ENCODE data around the gene DCBLD1. TPM values are rescaled to one million over a fixed set of nuclear protein-coding genes. Genes with fewer than 3 reads are reported as not detected.

The DCBLD1 gene
- total RNA-seq, 1 experiment from 2014 or later = 19.5 TPM

GRCh38 chr6:117477988-117478852 lies 4.3 kb upstream of the DCBLD1 start:
- ChIA-PET CTCF (interaction anchor here (1.0 to 1.4 kb wide), 4 partner anchors 29 to 124 kb away, joined by 3 to 6 read pairs (median 4); partner anchors contain the start of gene GOPC), POLR2A (no interaction called here), RAD21 (ENCODE audit: low non-redundant PET in 1 of 2, low total read pairs in 2 of 2, uncharacterized antibody in 2 of 2, unreplicated experiment in 2 of 2) (interaction anchor here in 1 of 2 experiments (0.6 to 0.7 kb wide), 2 partner anchors 73 to 196 kb away, joined by 3 read pairs; no protein-coding TSS in a partner anchor)
- H3K9me2 ChIP-seq (ENCODE audit: insufficient read depth) = no peaks in the 10 kb centered on the region
- H2AFZ ChIP-seq (ENCODE audit: low read depth, low read length, poor library complexity, severe bottlenecking) = peak overlapping the region; percentile 11
- H4K20me1 ChIP-seq (ENCODE audit: insufficient read depth) = no peaks in the 10 kb centered on the region
- no peaks in the 10 kb centered on the region for H3K9me3 ChIP-seq (ENCODE audit: control insufficient read depth in 1 of 2, insufficient read depth in 1 of 2, low read depth in 1 of 2, low read length in 2 of 2)
- DNase-seq (ENCODE audit: low read depth, low spot score) (no peak), ATAC-seq (no peak)
- H3K27me3 ChIP-seq (ENCODE audit: insufficient read depth, low read length) = no peaks in the 10 kb centered on the region
- H3K4me3 ChIP-seq (replicated peaks in 1 of 2; ENCODE audit: low read depth in 1 of 2, low read length in 2 of 2) = no peak overlapping the region
- H3K79me2 ChIP-seq (ENCODE audit: insufficient read depth, low read length) = no peaks in the 10 kb centered on the region; the same call in 1 of the 2 replicates
- H3K4me2 ChIP-seq (ENCODE audit: low read length) = no peak overlapping the region
- no peak overlapping the region for H3K27ac ChIP-seq (ENCODE audit: low read depth, low read length)
- TF ChIP-seq FOSL1 (IDR thresholded peaks at IDR 0.05; ENCODE audit: low read depth) (no peak), YY1 (IDR thresholded peaks at IDR 0.05; ENCODE audit: extremely low read depth, insufficient replicate concordance, low read depth, low read length) (no peak), ELF1 (IDR thresholded peaks at IDR 0.05; ENCODE audit: borderline replicate concordance, low read depth) (no peak), TCF7L2 (IDR thresholded peaks at IDR 0.05; ENCODE audit: borderline replicate concordance, extremely low read depth, insufficient read depth, insufficient read length) (no peak), ATF3 (IDR thresholded peaks at IDR 0.05) (no peak), JUND (IDR thresholded peaks at IDR 0.05) (no peak), SP1 (IDR thresholded peaks at IDR 0.05; ENCODE audit: low read depth) (no peak), RAD21 (IDR thresholded peaks at IDR 0.05; ENCODE audit: low read depth) (peak; percentile 74), EZH2phosphoT487 (IDR thresholded peaks at IDR 0.05; ENCODE audit: borderline replicate concordance) (no peak), CBX3 (IDR thresholded peaks at IDR 0.05; ENCODE audit: low read depth) (no peak), EZH2 (IDR thresholded peaks at IDR 0.05) (no peak), POLR2A (IDR thresholded peaks at IDR 0.05; ENCODE audit: borderline replicate concordance, extremely low read depth, insufficient read depth, insufficient read length) (no peak), CTCF (IDR thresholded peaks at IDR 0.05 in 2 of 3, conservative IDR thresholded peaks at IDR 0.05 in 1 of 3; ENCODE audit: borderline replicate concordance in 1 of 3, insufficient read depth in 1 of 3, low read depth in 2 of 3, low read length in 2 of 3) (peak; percentile 12 to 46 (median 31); a peak in 4 of 6 replicates)
- peaks cover 4 to 13% of the 10 kb centered on the region in 2 experiments; a peak in 3 of 4 replicates for H3K4me1 ChIP-seq (ENCODE audit: control insufficient read depth in 1 of 2, insufficient read depth in 2 of 2, low read length in 2 of 2)
- no peaks in the 10 kb centered on the region for H3K36me3 ChIP-seq (ENCODE audit: control insufficient read depth in 1 of 2, insufficient read depth in 2 of 2, low read length in 2 of 2)
- intact Hi-C loops (cut with micrococcal nuclease) = loop anchor here (2.0 kb wide), 1 partner anchor 77 kb away; no protein-coding TSS in a partner anchor
- no TSS peak for BruUV-seq (replicated peaks)
- H3K9ac ChIP-seq (ENCODE audit: low read length) = no peak overlapping the region
